Progenitor cell of endocrine pancreas (in vitro differentiated cells): ENCODE results near the gene DOCK1. TPM values are rescaled to one million over a fixed set of nuclear protein-coding genes. Genes with fewer than 3 reads are reported as not detected.

Experiments
- DNase-seq: peaks from one replicate; pipeline ENCODE4 v3.0.0; 2021; ENCODE audit warnings: low spot score; ENCODE audit not compliant: unreplicated experiment
- H3K27ac Mint-ChIP-seq: 2 replicates; pipeline ENCODE4 v1.8.0; 2021; ENCODE audit warnings: mild to moderate bottlenecking, moderate library complexity, mixed read lengths
- H3K27me3 Mint-ChIP-seq: 2 replicates; pipeline ENCODE4 v1.8.0; 2021; ENCODE audit warnings: mixed read lengths
- H3K36me3 Mint-ChIP-seq: 2 replicates; pipeline ENCODE4 v1.8.0; 2022; ENCODE audit warnings: mixed read lengths; ENCODE audit not compliant: insufficient read depth
- H3K4me1 Mint-ChIP-seq: 2 replicates; pipeline ENCODE4 v1.8.0; 2021; ENCODE audit warnings: low read depth, mixed read lengths
- H3K4me3 Mint-ChIP-seq: 2 replicates; pipeline ENCODE4 v1.8.0; 2021; ENCODE audit warnings: low read depth, mild to moderate bottlenecking, moderate library complexity, mixed read lengths
- H3K9me3 Mint-ChIP-seq: 2 replicates; pipeline ENCODE4 v1.8.0; 2021; ENCODE audit warnings: low read depth, mixed read lengths
- CTCF ChIP-seq: fragments of 200-600 bp; sonication (generic); IDR thresholded peaks from one replicate; pipeline ENCODE4 v1.5.0; 2021; ENCODE audit warnings: antibody characterized with exemption, mild to moderate bottlenecking; ENCODE audit not compliant: unreplicated experiment
- total RNA-seq: library from RNA; stranded (reverse); gene quantifications from 2 replicates; pipeline ENCODE4 v1.2.1, GENCODE V29; 2021

DOCK1 gene
- total RNA-seq, 1 donor from 2014 or later = 77.8 TPM

GRCh38 chr10:127275793-127276450 lies 370.7 kb downstream of the DOCK1 start:
- Mint-ChIP-seq H3K27ac (no peak overlapping the region), H3K27me3 (no peaks in the 10 kb centered on the region), H3K36me3 (peaks cover 10% of the 10 kb centered on the region), H3K4me3 (no peak overlapping the region), H3K4me1 (peaks cover 1% of the 10 kb centered on the region), H3K9me3 (no peaks in the 10 kb centered on the region)
- no peak for TF ChIP-seq CTCF
- DNase-seq = no peak

- Mint-ChIP-seq H3K27ac (no peak overlapping the region), H3K4me3 (no peak overlapping the region), H3K4me1 (peaks cover 1% of the 10 kb centered on the region), H3K27me3 (no peaks in the 10 kb centered on the region), H3K9me3 (no peaks in the 10 kb centered on the region), H3K36me3 (peaks cover 10% of the 10 kb centered on the region)
- TF ChIP-seq CTCF = no peak
- DNase-seq = no peak
Observed at GRCh38 chr10:127276794-127277462, 371.7 kb downstream of the DOCK1 start.

GRCh38 chr10:127278001-127278400 lies 372.8 kb downstream of the DOCK1 start:
- no peaks in the 10 kb centered on the region for H3K9me3 Mint-ChIP-seq
- no peak for DNase-seq
- no peaks in the 10 kb centered on the region for H3K27me3 Mint-ChIP-seq
- no peak for TF ChIP-seq CTCF
- no peak overlapping the region for H3K27ac Mint-ChIP-seq
- H3K4me3 Mint-ChIP-seq = no peak overlapping the region
- peaks cover 11% of the 10 kb centered on the region for H3K36me3 Mint-ChIP-seq
- peaks cover 1% of the 10 kb centered on the region for H3K4me1 Mint-ChIP-seq

GRCh38 chr10:127279334-127279774 lies 374.1 kb downstream of the DOCK1 start:
- Mint-ChIP-seq H3K36me3 (peaks cover 12% of the 10 kb centered on the region), H3K27ac (no peak overlapping the region), H3K4me3 (no peak overlapping the region), H3K9me3 (no peaks in the 10 kb centered on the region), H3K4me1 (peaks cover 1% of the 10 kb centered on the region), H3K27me3 (no peaks in the 10 kb centered on the region)
- no peak for DNase-seq
- TF ChIP-seq CTCF = no peak

GRCh38 chr10:127280446-127280845 lies 375.2 kb downstream of the DOCK1 start:
- Mint-ChIP-seq H3K27me3 (no peaks in the 10 kb centered on the region), H3K27ac (no peak overlapping the region), H3K4me3 (no peak overlapping the region), H3K36me3 (peaks cover 9% of the 10 kb centered on the region), H3K9me3 (no peaks in the 10 kb centered on the region), H3K4me1 (peaks cover 1% of the 10 kb centered on the region)
- no peak for DNase-seq
- no peak for TF ChIP-seq CTCF
